Mesothelial cell of epicardium (in vitro differentiated cells): ENCODE measurements around the gene TRIM40. TPM values are rescaled to one million over a fixed set of nuclear protein-coding genes. Genes with fewer than 3 reads are reported as not detected.
"Not testable (repeated sequence)": the region's sequence is repeated elsewhere in the genome, so short reads cannot be mapped to it uniquely, and the experiment has no call there.

Experiments
- DNase-seq, 2 experiments: peaks; one replicate each; pipeline ENCODE4 v3.0.0; 2021; ENCODE audit warnings: low spot score in 2 of 2; ENCODE audit not compliant: unreplicated experiment in 2 of 2
- H3K27ac Mint-ChIP-seq: 2 replicates; pipeline ENCODE4 v1.8.0; 2021; ENCODE audit warnings: mixed read lengths
- H3K27me3 Mint-ChIP-seq: 2 replicates; pipeline ENCODE4 v1.8.0; 2021; ENCODE audit warnings: low read depth, mixed read lengths
- H3K36me3 Mint-ChIP-seq: 2 replicates; pipeline ENCODE4 v1.8.0; 2021; ENCODE audit warnings: mixed read lengths
- H3K4me1 Mint-ChIP-seq: 2 replicates; pipeline ENCODE4 v1.8.0; 2021; ENCODE audit warnings: mixed read lengths
- H3K4me3 Mint-ChIP-seq: 2 replicates; pipeline ENCODE4 v1.8.0; 2021; ENCODE audit warnings: mild to moderate bottlenecking, moderate library complexity, mixed read lengths
- H3K9me3 Mint-ChIP-seq: 2 replicates; pipeline ENCODE4 v1.8.0; 2021; ENCODE audit warnings: mixed read lengths
- total RNA-seq: library from RNA; stranded (reverse); gene quantifications from 3 replicates; pipeline ENCODE4 v1.2.1, GENCODE V29; 2021
- TF ChIP-seq, protein P1 (sequence below): fragments of 200-600 bp; sonication (generic); IDR thresholded peaks from one replicate; pipeline ENCODE4 v1.5.0; 2021; ENCODE audit warnings: antibody characterized with exemption; ENCODE audit not compliant: unreplicated experiment

TRIM40 gene
- total RNA-seq, 1 donor from 2014 or later = not detected

DNA sequence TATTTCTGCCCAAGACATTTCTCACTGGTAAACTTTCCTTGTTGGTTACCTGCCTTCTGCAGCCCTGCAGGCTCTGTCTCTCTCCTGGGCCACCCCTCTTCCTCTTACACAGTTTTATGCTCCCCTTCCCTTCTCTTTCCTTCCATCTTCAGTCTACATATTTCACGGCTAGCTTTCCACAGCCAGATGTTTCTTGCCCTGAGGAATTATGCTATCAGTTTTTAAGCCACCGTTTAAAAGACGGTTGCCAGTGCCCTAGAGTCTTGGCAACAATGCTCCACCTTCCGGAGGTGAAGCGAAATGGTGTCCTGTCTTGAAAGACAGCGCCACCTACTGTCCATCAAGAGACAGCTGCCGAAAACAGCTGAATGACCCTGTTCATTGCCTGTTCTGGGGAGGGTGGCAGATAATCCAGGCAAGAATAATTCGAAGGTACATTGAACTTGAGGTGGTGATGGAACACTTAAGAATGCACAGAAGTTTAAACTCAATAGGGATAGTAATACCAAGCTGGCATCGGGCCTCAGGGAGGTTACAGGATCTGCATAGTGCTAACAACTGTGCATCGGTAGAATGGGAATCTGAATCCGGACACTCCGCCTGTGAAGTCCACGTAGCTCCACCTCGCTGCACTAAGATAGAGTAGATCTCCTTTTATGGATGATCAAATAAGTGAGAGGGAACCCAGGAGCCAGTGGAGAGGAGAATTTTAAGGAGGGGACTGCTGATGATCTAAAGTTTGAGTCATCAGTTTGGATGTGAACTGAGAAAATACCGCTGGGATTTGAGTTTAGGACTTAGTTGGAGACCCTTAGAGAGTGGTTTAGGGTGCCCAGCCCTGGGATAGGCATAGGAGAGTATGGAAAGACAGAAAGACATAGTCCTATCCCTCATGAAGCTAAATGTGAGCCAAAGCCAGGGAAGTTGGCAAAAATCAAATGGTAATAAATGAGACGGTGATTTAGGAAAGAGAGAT lies 4.8 kb upstream of the TRIM40 start:
- no peak overlapping the region for H3K4me3 Mint-ChIP-seq
- H3K27ac Mint-ChIP-seq = no peak overlapping the region
- no peaks in the 10 kb centered on the region for H3K36me3 Mint-ChIP-seq
- TF ChIP-seq, protein P1, sequence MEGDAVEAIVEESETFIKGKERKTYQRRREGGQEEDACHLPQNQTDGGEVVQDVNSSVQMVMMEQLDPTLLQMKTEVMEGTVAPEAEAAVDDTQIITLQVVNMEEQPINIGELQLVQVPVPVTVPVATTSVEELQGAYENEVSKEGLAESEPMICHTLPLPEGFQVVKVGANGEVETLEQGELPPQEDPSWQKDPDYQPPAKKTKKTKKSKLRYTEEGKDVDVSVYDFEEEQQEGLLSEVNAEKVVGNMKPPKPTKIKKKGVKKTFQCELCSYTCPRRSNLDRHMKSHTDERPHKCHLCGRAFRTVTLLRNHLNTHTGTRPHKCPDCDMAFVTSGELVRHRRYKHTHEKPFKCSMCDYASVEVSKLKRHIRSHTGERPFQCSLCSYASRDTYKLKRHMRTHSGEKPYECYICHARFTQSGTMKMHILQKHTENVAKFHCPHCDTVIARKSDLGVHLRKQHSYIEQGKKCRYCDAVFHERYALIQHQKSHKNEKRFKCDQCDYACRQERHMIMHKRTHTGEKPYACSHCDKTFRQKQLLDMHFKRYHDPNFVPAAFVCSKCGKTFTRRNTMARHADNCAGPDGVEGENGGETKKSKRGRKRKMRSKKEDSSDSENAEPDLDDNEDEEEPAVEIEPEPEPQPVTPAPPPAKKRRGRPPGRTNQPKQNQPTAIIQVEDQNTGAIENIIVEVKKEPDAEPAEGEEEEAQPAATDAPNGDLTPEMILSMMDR = peak; percentile 88
- H3K4me1 Mint-ChIP-seq = peaks cover 6% of the 10 kb centered on the region
- peak; percentile 37 to 53 for DNase-seq
- peaks cover 93% of the 10 kb centered on the region for H3K27me3 Mint-ChIP-seq
- no peaks in the 10 kb centered on the region for H3K9me3 Mint-ChIP-seq

DNA sequence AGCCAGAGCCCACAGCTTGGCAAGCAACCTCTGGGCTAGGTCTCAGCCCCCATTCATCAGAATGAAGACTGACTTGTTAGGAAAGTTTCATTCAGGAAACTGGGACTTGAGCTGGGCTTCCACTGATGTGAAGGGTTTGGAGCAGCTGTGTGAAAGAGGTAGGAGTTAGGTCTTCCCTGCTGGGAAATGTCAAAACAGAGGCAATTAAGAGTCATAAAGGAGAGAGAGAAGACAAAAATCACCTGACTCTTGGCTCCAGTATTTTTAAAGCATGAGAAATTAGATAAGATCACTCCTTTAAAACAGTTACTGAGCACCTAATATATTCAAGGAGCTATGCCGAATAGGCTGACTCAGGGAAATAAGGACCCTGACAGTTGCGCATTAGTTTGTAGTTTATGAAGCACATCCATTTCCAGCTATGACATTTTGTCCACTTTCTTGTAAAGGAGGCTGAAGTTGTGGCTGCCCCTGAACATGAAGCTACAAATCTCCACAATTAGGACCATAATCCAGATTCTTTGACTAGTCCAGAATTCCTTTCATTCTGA lies 3.9 kb upstream of the TRIM40 start:
- Mint-ChIP-seq H3K4me3 (no peak overlapping the region), H3K27me3 (peaks cover 92% of the 10 kb centered on the region), H3K27ac (no peak overlapping the region)

DNA sequence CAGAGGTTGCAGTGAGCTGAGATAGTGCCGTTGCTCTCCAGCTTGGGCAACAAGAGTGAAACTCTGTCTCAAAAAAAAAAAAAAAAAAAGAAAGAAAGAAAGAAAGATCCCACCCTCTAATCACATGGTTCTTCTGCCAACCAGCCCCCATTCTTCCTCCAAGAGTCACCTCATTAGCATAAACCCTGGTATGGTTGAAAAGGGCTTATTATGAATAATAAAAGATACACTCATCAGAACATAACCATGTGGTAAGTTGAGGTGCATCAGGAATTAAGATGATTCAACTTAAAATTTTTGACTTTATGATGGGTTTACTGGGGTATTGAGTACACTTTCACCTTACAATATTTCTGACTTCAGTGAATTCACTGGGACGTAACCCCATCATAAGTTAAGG lies 793 bp upstream of the TRIM40 start:
- no peak for DNase-seq
- no peaks in the 10 kb centered on the region for H3K9me3 Mint-ChIP-seq
- no peak overlapping the region for H3K27ac Mint-ChIP-seq
- TF ChIP-seq, protein P1 = no peak
- H3K27me3 Mint-ChIP-seq = peaks cover 90% of the 10 kb centered on the region
- H3K4me3 Mint-ChIP-seq = no peak overlapping the region
- H3K36me3 Mint-ChIP-seq = no peaks in the 10 kb centered on the region
- H3K4me1 Mint-ChIP-seq = peaks cover 2% of the 10 kb centered on the region

More for the DNA sequence above, 3.9 kb upstream of the TRIM40 start:
- Mint-ChIP-seq H3K9me3 (no peaks in the 10 kb centered on the region), H3K4me1 (peaks cover 6% of the 10 kb centered on the region), H3K36me3 (no peaks in the 10 kb centered on the region)
- DNase-seq = no peak
- TF ChIP-seq, protein P1 = no peak

DNA sequence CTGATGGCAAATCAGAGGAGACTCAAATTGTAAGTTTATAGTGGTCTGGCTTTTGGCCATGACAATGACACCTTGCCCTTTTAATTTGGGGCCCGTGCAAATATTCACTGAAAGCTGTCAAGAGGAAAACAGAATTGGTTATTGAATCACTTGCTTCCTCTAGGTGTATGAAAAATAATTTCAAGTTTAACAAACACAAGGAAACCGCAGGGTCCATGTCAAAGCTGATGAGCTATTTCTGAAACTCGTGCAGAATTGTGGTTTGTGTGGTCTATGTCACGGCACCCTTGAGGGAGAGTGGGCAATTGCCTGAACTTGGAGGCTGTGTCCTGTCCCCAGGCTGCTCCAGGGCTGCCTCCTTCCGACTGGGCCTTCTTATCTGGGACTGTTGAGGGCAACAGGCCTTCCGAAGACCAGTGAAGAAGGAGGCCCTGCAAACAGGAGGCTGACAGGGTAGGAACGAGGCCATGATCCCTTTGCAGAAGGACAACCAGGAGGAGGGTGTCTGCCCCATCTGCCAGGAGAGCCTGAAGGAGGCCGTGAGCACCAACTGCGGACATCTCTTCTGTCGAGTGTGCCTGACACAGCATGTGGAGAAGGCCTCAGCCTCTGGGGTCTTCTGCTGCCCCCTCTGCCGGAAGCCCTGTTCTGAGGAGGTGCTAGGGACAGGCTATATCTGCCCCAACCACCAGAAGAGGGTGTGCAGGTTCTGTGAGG lies 788 bp downstream of the TRIM40 start:
- peaks cover 90% of the 10 kb centered on the region for H3K27me3 Mint-ChIP-seq
- TF ChIP-seq, protein P1 = no peak
- DNase-seq = no peak
- H3K9me3 Mint-ChIP-seq = no peaks in the 10 kb centered on the region
- H3K4me3 Mint-ChIP-seq = no peak overlapping the region
- no peak overlapping the region for H3K27ac Mint-ChIP-seq
- no peaks in the 10 kb centered on the region for H3K36me3 Mint-ChIP-seq
- no peaks in the 10 kb centered on the region for H3K4me1 Mint-ChIP-seq

DNA sequence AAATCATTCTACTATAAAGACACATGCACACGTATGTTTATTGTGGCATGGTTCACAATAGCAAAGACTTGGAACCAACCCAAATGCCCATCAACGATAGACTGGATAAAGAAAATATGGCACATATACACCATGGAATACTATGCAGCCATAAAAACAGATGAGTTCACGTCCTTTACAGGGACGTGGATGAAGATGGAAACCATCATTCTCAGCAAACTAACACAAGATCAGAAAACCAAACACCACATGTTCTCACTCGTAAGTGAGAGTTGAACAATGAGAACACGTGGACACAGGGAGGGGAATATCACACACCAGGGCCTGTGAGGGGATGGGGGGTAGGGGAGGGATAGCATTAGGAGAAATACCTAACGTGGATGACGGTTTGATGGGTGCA lies 4.3 kb downstream of the TRIM40 start:
- not testable (repeated sequence) for H3K4me1 Mint-ChIP-seq, H3K9me3 Mint-ChIP-seq, H3K4me3 Mint-ChIP-seq, H3K27ac Mint-ChIP-seq, H3K36me3 Mint-ChIP-seq, DNase-seq
- H3K27me3 Mint-ChIP-seq = peaks cover 89% of the 10 kb centered on the region
